NCI-H526 (cell line): ENCODE results near the gene ROR1.

ENCODE experiments used
- DNase-seq, 2 experiments: peaks; one replicate each; lab custom pipeline; 2025; lab: John Stamatoyannopoulos, UW

ROR1 gene

GRCh38 chr1:63935553-63935952 is 161.7 kb downstream of the ROR1 start:
- no peak for DNase-seq

- no peak for DNase-seq
Measured at GRCh38 chr1:63936276-63936675, 162.5 kb downstream of the ROR1 start.

DNA sequence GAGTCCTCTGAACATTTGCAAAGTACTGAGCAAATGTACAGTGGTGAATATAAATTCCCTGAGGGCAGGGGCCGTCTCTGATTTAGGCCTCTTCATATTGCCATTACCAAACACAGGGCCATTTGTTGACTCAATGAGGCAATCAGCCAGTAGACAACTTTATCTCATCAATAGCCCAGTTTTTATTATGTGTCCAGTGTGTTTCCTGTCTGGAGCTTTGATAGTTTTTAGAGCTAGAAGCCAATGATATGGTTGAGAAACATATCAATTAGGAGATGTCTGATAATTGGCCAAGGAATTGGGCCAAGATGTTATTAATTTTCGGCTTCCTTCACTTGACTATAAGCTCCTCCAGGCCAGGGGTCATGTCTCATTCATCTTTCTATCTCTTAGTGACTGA is 163.0 kb downstream of the ROR1 start:
- no peak for DNase-seq

- DNase-seq: no peak
Measured at GRCh38 chr1:63937461-63938022, 163.7 kb downstream of the ROR1 start.

DNA sequence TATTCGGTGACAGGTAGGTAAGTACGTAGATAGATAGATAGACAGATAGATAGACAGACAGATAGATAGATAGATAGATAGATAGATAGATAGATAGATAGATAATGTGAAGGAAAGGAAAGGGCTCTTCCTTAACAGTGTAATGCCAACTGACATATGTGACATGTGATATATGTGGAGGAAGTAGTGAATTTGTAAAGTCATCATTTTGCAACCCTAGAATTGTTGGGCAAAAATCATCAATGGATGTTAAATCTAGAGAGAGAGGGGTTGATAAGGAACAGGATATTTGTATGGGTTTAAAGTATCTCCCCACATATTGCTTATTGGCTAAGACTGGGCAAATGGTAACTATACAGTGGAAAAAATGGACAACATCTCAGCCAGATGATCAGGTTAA is 166.6 kb downstream of the ROR1 start:
- DNase-seq: no peak

DNA sequence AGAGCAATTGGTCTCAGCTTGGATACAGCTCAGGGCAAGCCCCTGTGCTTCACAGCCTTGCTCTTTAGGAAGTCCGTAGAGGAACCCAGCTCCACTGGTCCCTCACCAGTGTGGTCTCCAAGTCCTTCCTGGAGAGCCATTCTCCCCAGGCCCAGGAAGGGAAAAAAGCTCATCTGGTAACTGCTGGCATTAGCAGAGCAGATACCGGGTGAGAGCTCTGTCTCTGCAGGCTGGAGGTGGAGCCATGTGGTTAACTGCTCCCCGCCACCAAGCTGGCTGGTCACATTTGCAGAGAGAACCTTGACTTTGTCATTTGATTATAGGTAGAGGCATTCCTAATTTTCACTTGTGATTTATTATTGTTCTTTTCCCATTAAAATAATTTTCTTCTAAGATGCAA is 169.6 kb downstream of the ROR1 start:
- DNase-seq: no peak

GRCh38 chr1:63945943-63946342 is 172.1 kb downstream of the ROR1 start:
- DNase-seq: no peak

DNA sequence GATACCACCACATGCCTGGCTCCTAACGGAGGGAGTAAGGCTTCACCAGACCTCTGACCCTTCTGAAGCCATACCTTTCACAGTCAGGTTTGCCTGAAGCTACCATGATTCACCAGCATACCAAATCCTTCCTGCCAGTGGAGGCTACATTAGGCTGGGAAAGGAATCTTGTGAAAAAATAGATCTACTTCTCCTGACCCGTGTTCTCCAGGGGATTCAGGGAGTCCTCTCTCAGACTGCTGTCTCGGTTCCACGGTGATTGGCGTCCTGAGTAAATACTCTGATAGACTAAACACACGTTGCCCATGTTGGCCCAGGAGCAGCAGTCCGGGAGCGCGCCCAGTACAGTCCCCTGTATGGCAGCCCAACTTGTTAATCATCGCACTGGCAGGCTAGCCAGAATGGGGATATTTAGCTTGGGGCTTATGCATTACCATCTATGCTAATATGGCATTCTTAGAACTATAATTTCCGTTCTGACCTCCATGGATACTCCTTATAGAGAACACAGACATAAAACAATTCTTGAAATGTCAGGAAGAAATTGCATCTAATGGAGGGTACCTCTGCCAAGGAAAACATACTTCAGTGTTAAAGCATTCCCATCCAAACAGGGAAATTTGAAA is 173.2 kb downstream of the ROR1 start:
- no peak for DNase-seq

- no peak for DNase-seq
Measured at GRCh38 chr1:63947904-63948303, 174.1 kb downstream of the ROR1 start.

DNA sequence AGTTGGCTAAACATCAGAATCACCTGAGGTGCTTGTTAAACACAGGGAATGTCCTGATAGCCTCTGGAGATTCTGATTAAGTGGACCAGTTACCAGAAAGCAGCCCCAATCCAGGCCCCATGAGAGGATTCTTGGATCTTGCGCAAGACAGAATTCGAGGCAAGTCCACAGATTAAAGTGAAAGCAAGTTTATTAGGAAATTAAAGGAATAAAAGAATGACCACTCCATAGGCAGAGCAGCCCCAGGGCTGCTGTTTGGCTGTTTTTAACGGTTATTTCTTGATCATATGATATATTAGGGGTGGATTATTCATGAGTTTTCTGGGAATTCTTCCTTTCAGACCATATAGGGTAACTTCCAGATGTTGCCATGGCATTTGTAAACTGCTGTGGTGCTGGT is 176.2 kb downstream of the ROR1 start:
- DNase-seq: no peak

GRCh38 chr1:63951059-63951946 is 177.5 kb downstream of the ROR1 start:
- DNase-seq: no peak

GRCh38 chr1:63954187-63954586 is 180.4 kb downstream of the ROR1 start:
- DNase-seq: no peak

DNA sequence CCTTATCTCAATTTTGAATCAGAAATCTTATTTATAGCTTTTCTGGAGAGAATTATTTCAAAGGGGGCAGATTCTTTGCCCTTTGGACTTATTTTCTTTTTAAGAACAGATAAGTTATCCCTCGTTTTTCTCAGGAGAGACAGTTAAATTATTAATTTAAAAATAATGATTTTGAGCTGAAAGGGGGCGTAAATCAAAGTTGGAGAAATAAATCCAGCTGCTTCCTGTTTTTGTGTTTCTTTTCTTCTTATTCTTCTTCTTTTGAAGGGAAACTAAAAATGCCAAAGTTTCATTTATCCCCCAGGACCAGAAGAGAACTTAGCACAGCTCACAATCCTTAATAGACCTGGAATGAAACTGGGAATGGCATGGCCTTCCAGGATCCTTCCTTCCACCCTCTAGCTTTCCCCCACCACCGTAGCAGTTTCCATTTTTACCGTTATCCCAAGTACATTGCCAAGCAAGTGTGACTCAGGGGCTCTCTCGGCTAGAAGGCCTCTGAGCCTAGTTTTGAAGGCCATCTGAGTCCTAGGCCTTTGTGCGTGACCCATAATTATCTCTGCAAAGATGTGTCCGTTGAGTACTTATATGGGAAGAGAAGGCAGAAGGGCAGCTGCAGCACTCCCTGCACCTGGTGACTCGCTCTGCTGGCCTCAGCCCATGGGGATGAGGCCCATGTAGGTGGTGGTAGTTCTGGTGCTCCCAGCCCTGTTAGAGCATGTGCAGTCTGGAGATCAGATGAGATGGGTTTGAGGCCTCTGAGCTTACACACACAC is 181.7 kb downstream of the ROR1 start:
- DNase-seq: no peak

DNA sequence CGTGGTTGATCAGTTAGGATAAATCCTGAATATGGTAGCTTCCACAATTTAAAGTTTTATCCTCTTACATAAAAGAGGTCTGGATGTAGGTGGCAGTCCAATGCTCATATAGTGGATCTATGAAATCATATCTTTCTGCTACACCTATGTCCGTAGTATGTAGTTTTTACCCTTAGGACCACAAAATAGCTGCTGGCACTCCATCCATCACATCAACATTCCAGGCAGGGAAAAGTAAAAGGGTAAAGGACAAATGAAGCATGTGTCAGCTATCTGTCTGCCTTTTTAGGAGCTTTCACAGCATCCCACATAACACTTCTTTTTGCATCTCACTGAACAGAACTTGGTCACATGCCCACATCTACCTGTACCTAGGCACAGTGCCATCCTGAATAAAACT is 184.7 kb downstream of the ROR1 start:
- DNase-seq: no peak

GRCh38 chr1:63960326-63960725 is 186.5 kb downstream of the ROR1 start:
- no peak for DNase-seq

- DNase-seq: no peak
Measured at GRCh38 chr1:63966016-63966415, 192.2 kb downstream of the ROR1 start.

DNA sequence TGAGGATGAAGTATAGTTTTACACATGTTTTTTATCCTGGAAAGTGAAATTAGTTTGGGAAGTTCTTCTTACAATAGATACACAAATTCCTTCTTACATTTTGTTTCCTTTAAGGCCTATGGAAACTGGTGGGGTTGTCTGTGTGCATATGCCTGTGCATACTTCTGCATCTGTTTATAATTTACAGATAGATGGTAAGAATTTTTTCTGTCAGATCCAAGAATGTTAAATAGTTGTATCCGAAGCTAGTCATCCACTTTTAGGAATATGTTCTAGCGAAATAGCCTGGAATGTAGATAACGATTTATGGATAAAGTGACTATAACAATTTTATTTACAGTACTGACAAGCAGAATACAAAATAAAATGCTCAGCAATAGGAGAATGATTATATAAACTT is 194.1 kb downstream of the ROR1 start:
- no peak for DNase-seq

DNA sequence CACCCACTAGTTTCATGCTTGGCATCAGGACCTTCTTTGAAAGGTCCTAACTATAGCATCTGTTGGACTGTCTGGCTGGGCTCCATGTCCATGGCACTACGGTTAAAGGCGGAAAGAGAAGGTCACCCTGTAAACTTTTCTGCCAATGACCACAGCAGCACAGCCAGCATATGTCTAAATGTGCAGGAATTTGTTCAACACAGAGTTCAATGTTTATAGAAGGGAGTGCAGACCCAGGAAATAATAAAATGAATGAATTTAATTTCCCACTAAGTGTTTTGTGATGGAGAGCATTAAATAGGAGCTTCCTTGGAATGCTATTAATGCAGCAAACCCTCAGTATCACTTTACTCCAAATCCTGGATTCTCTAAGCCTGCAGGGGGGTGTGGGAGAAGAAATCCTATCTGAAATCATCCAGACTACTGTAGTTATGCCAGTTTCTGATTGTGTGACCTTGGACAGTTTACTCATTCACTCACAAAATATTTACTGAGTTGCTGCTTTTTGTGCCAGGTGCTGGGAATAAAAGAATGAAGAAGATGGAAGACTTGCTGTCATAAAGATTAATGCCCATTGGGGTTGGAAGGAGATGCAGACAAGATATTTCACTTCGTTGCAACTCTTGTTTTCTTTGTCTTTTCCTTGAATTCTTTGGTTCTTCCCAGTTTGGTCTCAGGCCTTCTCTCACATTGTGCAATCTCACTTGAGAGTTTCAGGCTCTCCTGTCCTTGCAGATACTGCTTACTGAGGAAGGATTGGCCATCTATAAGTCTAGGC is 195.0 kb downstream of the ROR1 start:
- no peak for DNase-seq

- no peak for DNase-seq
Measured at GRCh38 chr1:63969441-63969901, 195.7 kb downstream of the ROR1 start.

DNA sequence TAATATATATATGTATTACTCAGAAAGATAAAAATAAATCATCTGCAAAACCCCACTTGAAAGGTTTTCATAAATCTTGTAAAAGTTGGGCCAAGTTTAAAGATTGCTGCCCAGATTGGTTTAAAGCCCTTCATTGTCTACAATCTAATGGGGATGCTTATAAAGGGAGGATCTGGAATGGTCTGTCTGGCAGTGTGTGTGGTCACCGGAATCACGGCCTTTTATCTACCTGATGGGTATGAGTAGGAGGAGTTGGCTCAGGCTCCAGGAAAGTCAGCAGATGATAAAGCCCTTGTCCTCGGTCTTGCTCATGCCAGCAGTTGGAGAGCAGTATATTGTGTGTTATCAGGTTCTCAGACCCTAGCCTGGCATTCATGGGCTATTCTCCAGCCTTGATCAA is 197.7 kb downstream of the ROR1 start:
- DNase-seq: no peak

DNA sequence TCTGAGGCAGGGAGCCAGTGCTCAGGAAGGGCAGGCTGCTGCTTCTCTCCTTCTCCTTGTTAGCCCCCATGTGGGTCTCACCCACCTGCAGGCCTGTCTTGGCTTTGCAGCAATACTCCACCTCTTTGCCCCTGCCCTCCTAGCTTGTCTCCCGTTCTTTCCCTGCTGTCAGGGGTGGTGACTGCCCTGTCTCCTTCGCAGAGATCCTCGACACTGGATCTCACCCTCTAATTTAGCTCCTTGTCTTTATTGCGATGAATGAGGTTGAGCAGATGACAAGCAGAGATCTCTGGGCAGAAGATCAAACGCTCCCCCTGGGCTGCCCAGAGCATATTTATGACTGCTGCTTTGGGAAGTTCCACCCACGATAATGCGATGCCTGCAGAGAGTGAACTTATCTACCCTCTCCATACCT is 199.2 kb downstream of the ROR1 start:
- no peak for DNase-seq

- no peak for DNase-seq
Measured at GRCh38 chr1:63974966-63975365, 201.1 kb downstream of the ROR1 start.
